Measurements from ENCODE around the gene SLC2A13.

GRCh38 chr12:40105265-40105514 lies 691 bp downstream of the SLC2A13 start:
- TF ChIP-seq CTCF (IDR thresholded peaks at IDR 0.05) (no peak), POLR2A (IDR thresholded peaks at IDR 0.05) (no peak)
